ENCODE results near the gene KNDC1.

KNDC1 gene

GRCh38 chr10:133113146-133113830 is 46.7 kb upstream of the KNDC1 start:
- Histone ChIP-seq H2AFZ (ENCODE audit: low read length) (no peak overlapping the region), H3K4me3 (ENCODE audit: low read depth, low read length, poor library complexity, severe bottlenecking) (no peak overlapping the region), H3K9me3 (ENCODE audit: low read length) (no peaks in the 10 kb centered on the region), H3F3A (ENCODE audit: insufficient read depth, low read length) (no peaks in the 10 kb centered on the region), H3K36me3 (ENCODE audit: insufficient read depth, low read length) (no peaks in the 10 kb centered on the region), H3K79me2 (ENCODE audit: insufficient read depth, low read length) (no peaks in the 10 kb centered on the region), H3K27ac (ENCODE audit: low read depth, low read length, poor library complexity, severe bottlenecking) (no peak overlapping the region), H3K9me2 (ENCODE audit: low read depth, low read length) (no peaks in the 10 kb centered on the region), H3K4me2 (ENCODE audit: low read length) (no peak overlapping the region), H4K20me1 (ENCODE audit: insufficient read depth, low read length) (no peaks in the 10 kb centered on the region), H3K27me3 (ENCODE audit: insufficient read depth, low read length) (no peaks in the 10 kb centered on the region), H3K4me1 (ENCODE audit: insufficient read depth, low read length, severe bottlenecking) (no peaks in the 10 kb centered on the region), H3K9ac (ENCODE audit: low read length) (no peak overlapping the region)
- TF ChIP-seq EZH2 (IDR thresholded peaks at IDR 0.05; ENCODE audit: borderline replicate concordance, low read length) (no peak), CTCF (IDR thresholded peaks at IDR 0.05; ENCODE audit: low read length) (no peak)

GRCh38 chr10:133113847-133114246 is 46.2 kb upstream of the KNDC1 start:
- Histone ChIP-seq H2AFZ (ENCODE audit: low read length) (no peak overlapping the region), H3K27ac (ENCODE audit: low read depth, low read length, poor library complexity, severe bottlenecking) (no peak overlapping the region), H4K20me1 (ENCODE audit: insufficient read depth, low read length) (no peaks in the 10 kb centered on the region), H3K4me3 (ENCODE audit: low read depth, low read length, poor library complexity, severe bottlenecking) (no peak overlapping the region), H3K9me3 (ENCODE audit: low read length) (no peaks in the 10 kb centered on the region), H3K9ac (ENCODE audit: low read length) (no peak overlapping the region), H3K79me2 (ENCODE audit: insufficient read depth, low read length) (no peaks in the 10 kb centered on the region), H3K27me3 (ENCODE audit: insufficient read depth, low read length) (no peaks in the 10 kb centered on the region), H3F3A (ENCODE audit: insufficient read depth, low read length) (no peaks in the 10 kb centered on the region), H3K36me3 (ENCODE audit: insufficient read depth, low read length) (no peaks in the 10 kb centered on the region), H3K4me2 (ENCODE audit: low read length) (no peak overlapping the region), H3K4me1 (ENCODE audit: insufficient read depth, low read length, severe bottlenecking) (no peaks in the 10 kb centered on the region), H3K9me2 (ENCODE audit: low read depth, low read length) (no peaks in the 10 kb centered on the region)
- TF ChIP-seq CTCF (IDR thresholded peaks at IDR 0.05; ENCODE audit: low read length) (no peak), EZH2 (IDR thresholded peaks at IDR 0.05; ENCODE audit: borderline replicate concordance, low read length) (no peak)

GRCh38 chr10:133114251-133114650 is 45.8 kb upstream of the KNDC1 start:
- Histone ChIP-seq H3K9me3 (ENCODE audit: low read length) (no peaks in the 10 kb centered on the region), H3K27ac (ENCODE audit: low read depth, low read length, poor library complexity, severe bottlenecking) (no peak overlapping the region), H3K9ac (ENCODE audit: low read length) (no peak overlapping the region), H4K20me1 (ENCODE audit: insufficient read depth, low read length) (no peaks in the 10 kb centered on the region), H2AFZ (ENCODE audit: low read length) (no peak overlapping the region), H3K4me2 (ENCODE audit: low read length) (no peak overlapping the region), H3K79me2 (ENCODE audit: insufficient read depth, low read length) (no peaks in the 10 kb centered on the region), H3K36me3 (ENCODE audit: insufficient read depth, low read length) (no peaks in the 10 kb centered on the region), H3K9me2 (ENCODE audit: low read depth, low read length) (no peaks in the 10 kb centered on the region), H3F3A (ENCODE audit: insufficient read depth, low read length) (no peaks in the 10 kb centered on the region), H3K4me3 (ENCODE audit: low read depth, low read length, poor library complexity, severe bottlenecking) (no peak overlapping the region), H3K4me1 (ENCODE audit: insufficient read depth, low read length, severe bottlenecking) (no peaks in the 10 kb centered on the region), H3K27me3 (ENCODE audit: insufficient read depth, low read length) (no peaks in the 10 kb centered on the region)
- TF ChIP-seq CTCF (IDR thresholded peaks at IDR 0.05; ENCODE audit: low read length) (no peak), EZH2 (IDR thresholded peaks at IDR 0.05; ENCODE audit: borderline replicate concordance, low read length) (no peak)
